ENCODE results near the gene DTX1.

Gene DTX1

GRCh38 chr12:113056631-113057488, at the start of gene DTX1:
Gene DTX1 (plus strand): TSS chr12:113056730. CDS start chr12:113058193, 1,463 bp downstream.
- no peak for DNase-seq (ENCODE audit: low read depth)

DNA sequence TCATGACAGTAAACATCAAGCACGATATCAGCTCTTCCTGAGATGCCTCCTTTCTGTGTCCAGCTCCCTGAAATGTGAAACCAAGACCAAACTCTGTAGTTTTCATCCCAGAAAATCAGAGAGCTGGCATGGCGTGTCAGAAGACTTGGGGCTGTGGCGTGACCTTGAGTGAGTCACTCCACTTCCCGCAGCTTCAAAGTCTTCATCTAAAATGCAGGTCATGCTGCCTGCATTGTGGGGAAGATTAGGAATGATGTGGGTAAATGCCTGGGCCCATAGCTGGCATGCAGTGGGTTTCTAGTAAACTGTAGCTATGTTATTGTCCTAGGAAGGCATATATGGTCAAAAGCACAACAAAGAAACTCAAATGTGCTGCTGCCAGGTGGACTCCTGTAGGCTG, 49.4 kb upstream of the DTX1 start:
- DNase-seq (ENCODE audit: low read depth): no peak

GRCh38 chr12:113010701-113011100, 45.8 kb upstream of the DTX1 start:
- DNase-seq (ENCODE audit: low read depth): no peak

- no peak for DNase-seq (ENCODE audit: low read depth)
These were observed 42.0 kb upstream of the DTX1 start for GRCh38 chr12:113014565-113014964.

DNA sequence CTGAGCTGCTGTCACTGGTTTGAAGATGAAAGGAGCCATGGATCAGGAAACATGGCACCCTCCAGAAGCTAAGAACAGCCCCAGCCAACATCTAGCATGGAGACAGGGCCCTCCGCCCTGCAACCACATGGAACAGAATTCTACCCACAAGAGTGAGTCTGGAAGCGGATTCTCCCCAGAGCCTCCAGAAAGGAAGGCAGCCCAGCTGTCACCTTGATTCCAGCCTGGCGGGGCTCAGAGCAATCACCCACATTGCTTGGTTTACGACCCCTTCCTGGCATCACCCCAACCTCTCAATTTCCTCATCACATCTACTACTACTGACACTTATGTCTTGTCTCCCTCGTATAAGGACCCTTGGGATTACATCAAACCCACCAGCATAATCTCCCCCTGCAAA, 39.7 kb upstream of the DTX1 start:
- no peak for DNase-seq (ENCODE audit: low read depth)

- DNase-seq (ENCODE audit: low read depth): no peak
These were observed 37.5 kb upstream of the DTX1 start for GRCh38 chr12:113019025-113019424.

GRCh38 chr12:113021500-113021899, 35.0 kb upstream of the DTX1 start:
- no peak for DNase-seq (ENCODE audit: low read depth)

DNA sequence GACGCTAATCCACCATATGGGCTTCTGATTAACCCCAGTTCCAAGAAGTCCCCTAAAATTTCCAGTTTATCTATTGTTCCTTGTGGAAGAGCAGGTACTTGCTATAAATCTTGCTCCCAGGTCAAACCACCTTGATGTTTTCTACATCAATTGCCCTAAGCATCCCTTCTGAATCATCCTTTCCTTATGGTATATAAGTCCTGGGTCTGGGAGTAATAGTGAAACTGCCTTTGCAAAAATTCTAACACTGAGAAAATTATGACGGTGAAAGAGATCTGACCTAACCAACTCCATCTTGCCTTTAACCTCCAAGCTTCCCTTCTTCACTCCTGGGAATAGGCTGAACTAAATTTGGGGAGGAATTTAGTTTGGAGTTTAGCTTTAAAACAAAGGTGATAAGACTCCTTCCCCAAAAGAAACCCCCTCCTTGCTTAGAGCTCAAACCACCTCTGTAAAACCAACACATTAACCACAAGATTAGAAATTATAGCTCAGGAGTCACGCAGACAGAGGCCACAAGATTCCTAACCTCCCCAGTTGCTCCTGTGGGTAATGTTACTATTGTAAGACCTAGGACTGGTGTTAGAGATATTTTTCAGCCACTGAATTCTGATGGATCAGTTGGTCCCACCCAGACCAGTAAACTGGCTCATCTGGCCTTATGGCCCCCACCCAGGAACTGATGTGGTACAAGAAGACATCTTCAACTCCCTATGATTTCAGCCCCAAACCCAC, 33.8 kb upstream of the DTX1 start:
- DNase-seq (ENCODE audit: low read depth): no peak

DNA sequence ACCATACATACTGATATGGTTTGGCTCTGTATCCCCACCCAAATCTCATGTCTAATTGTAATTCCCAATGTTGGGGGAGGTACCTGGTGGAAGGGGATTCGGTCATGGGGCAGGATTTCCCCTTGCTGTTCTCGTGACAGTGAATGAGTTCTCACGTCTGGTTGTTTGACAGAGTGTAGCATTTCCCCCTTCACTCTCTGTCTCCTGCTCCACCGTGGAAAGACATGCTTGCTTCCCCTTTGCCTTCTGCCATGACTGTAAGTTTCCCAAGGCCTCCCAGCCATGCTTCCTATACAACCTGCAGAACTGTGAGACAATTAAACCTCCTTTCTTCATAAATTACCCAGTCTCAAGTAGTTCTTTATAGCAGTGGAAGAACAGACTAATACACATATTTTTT, 28.8 kb upstream of the DTX1 start:
- no peak for DNase-seq (ENCODE audit: low read depth)

DNA sequence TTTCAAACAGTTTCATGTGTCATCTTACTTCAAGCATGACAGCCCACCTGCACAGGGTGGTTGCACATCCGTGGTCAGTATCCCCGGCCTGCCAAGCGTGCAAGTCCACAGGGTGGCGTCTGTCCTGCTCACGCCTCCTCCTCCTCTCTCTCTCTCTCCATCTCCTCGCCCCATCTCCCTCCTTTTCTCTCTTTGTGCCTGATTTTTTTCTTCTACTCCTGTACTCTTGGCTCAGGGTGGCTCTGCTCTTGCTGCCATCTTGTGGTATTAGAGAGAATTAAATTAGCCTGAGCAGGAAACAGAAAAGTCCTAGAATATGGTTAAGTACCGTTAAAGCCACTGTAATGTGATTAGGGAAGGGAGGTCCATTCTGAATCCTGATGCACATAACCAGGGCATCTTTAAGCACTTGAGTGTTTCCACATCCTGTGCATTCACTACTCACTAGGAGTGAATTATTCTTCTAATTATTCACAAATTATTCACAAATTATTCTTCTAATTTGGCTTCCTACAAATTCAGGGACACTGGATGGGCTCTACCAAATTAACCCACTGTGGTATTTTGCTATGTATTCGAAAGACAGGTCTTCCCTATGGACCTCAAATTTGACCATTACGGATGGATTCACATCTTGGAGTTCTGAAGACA, 25.5 kb upstream of the DTX1 start:
- no peak for DNase-seq (ENCODE audit: low read depth)

DNA sequence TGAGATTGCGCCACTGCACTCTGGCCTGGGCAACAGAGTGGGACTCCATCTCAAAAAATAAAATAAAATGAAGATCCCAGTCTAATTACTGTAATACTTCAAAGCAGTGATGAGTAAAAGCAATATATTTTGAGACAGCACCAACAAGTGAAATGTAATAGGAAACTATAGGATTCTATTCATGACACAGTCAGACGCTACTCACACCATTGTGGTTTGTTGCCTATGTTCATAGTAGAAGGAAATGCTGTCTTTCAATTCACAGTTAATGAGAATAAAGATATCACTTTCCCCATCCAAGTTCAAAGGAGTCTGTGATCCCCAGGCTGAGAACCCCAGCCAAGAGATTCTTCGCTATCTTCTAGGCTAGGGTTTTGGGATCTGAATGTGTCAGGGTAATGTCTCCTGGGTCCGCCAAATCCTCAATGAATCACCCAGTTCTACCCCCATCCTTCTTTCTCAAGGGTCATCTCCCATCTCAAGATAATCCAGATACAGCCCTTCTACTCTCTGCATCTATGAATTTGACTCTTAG, 16.6 kb upstream of the DTX1 start:
- no peak for DNase-seq (ENCODE audit: low read depth)

DNA sequence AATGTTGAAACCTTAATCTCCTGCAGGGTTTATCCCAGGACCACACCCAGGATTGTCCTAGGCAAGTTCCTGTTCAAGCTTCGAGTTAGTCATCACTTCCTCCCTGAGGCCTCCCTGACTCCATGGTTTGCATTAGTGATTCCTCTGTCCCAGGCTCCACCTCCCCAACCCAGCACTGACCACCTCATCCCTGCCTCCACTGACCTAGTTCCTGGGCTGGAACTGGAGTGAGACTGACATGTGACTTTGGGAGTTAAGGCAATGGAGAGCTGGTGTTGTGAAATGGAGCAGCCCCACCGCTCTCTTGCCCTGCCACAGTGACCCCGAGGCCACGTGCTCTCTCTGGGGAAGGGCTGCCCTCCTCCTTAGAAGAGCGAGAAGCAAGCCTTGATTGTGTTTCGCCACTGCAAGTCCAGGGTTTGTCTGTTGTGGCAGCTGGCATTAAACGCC, 15.8 kb upstream of the DTX1 start:
- no peak for DNase-seq (ENCODE audit: low read depth)

DNA sequence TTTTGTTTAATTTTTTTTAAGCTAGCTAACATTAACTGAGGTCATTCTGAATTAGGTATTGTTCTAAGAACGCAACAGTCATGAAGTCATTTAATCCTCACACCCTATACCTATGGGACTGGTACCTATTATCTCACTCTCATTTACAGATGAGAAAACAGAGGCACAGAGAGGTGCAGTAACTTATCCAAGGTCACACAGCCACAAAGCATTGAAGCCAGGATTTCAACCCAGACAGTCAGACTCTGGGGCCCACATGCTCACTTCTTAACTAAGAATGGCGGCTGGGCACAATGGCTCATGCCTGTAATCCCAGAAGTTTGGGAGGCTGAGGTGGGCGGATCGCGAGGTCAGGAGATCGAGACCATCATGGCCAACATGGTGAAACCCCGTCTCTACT, 15.0 kb upstream of the DTX1 start:
- no peak for DNase-seq (ENCODE audit: low read depth)

- no peak for DNase-seq (ENCODE audit: low read depth)
These were observed 13.3 kb upstream of the DTX1 start for GRCh38 chr12:113043240-113043639.

GRCh38 chr12:113044516-113044915, 12.0 kb upstream of the DTX1 start:
- DNase-seq (ENCODE audit: low read depth): no peak

DNA sequence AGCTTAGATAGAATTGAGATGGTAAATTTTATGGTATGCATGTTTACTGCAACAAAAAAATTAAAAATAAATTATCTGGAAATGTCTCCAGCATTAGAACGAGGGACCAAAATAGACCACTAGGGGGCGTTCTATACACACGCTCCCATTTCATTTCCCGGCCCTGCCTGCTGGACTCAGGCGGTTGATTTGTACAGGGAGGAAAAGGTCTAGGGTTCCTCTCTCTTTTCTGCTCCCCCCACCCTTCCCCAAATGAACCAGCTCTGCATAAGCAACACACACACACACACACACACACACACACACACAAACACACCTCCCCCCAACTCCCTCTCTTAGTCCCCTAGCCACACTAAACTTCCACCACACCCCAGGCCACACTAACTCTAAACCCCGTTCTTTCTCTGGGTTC, 7.8 kb upstream of the DTX1 start:
- peak; percentile 54 for DNase-seq (ENCODE audit: low read depth)

- DNase-seq (ENCODE audit: low read depth): no peak
These were observed 6.4 kb upstream of the DTX1 start for GRCh38 chr12:113049976-113050742.

DNA sequence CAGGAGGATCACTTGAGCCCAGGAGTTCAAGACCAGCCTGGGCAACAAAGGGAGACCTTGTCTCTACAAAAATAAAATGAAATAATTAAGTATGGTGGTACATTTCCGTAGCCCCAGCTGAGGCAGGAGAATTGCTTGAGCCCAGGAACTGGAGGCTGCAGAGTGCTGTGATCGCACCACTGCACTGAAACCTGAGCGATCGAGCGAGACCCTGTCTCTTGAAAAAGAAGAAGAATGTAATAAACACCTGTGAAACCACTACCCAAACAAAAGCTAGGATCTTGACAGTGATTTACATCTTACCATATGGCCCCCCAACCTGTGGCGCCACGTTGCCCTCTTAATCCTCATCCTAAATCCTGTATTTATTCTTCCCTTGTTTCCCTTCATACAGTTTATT, 5.7 kb upstream of the DTX1 start:
- no peak for DNase-seq (ENCODE audit: low read depth)

GRCh38 chr12:113051759-113052158, 4.8 kb upstream of the DTX1 start:
- no peak for DNase-seq (ENCODE audit: low read depth)

DNA sequence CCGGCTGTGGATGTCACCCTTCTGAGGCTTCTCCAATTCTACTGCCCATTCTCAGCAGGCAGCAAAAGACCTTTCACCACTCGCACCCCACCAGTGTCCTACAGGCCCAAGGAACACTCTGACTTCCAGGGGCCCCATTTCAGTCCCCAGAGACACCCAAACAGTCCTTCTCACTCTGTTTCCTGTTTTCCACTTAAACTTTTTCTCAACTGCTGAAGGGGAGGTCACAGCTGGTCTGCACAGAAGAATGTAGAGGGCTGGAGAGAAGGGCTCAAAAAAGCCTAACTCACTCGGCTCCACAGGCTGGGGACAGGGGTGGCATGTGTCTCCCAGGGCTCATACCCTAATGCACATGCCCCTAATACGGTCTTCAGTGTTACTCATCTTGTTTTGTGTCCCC, 4.2 kb upstream of the DTX1 start:
- DNase-seq (ENCODE audit: low read depth): no peak

- DNase-seq (ENCODE audit: low read depth): no peak
These were observed 1.5 kb upstream of the DTX1 start for GRCh38 chr12:113054948-113055486.

Measured in activated gamma-delta T cell treated with anti-CD3 and anti-CD28 coated beads, Interleukin-2, amount 50 U/mL, for 16 hours (primary cell).